ENCODE results near the gene ZBTB16. TPM values are rescaled to one million over a fixed set of nuclear protein-coding genes. Genes with fewer than 3 reads are reported as not detected.

The ZBTB16 gene
- total and polyA plus RNA-seq, 2 of the 13 experiments (the other 11 are each of a cell fraction or from before 2014, with no cell fraction given) = not detected

GRCh38 chr11:114159802-114160632, 100.5 kb downstream of the ZBTB16 start (continued):
- TF ChIP-seq MEIS1 (CRISPR knock-in tag; IDR thresholded peaks at IDR 0.05; ENCODE audit: borderline replicate concordance) (no peak), SKI (IDR thresholded peaks at IDR 0.05; ENCODE audit: partially characterized antibody) (no peak), PCBP1 (IDR thresholded peaks at IDR 0.05; ENCODE audit: borderline replicate concordance, low read depth, low read length) (0 out of 2 replicates have a peak, but pooled peaks have one; percentile 22), GATAD2A (CRISPR knock-in tag; IDR thresholded peaks at IDR 0.05) (peak; percentile 59), ZNF17 (CRISPR knock-in tag; IDR thresholded peaks at IDR 0.05) (no peak), NR2F1 (CRISPR knock-in tag; IDR thresholded peaks at IDR 0.05) (no peak), SNRNP70 (IDR thresholded peaks at IDR 0.05; ENCODE audit: low read depth, low read length) (no peak), ZBTB26 (CRISPR knock-in tag; IDR thresholded peaks at IDR 0.05; ENCODE audit: borderline replicate concordance) (no peak), HDAC2 (CRISPR knock-in tag; IDR thresholded peaks at IDR 0.05) (peak; percentile 37; the same call in 1 of the 2 replicates), ZNF678 (CRISPR knock-in tag; IDR thresholded peaks at IDR 0.05) (no peak), JARID2 (CRISPR knock-in tag; IDR thresholded peaks at IDR 0.05; ENCODE audit: insufficient replicate concordance) (no peak), CHCHD3 (CRISPR knock-in tag; IDR thresholded peaks at IDR 0.05) (no peak), ZNF337 (CRISPR knock-in tag; IDR thresholded peaks at IDR 0.05; ENCODE audit: borderline replicate concordance, low read depth) (no peak), FOXA1 (IDR thresholded peaks at IDR 0.05) (no peak), FOXA1 (CRISPR knock-in tag; IDR thresholded peaks at IDR 0.05) (peak; percentile 62; the same call in 1 of the 2 replicates), CENPT (CRISPR knock-in tag; IDR thresholded peaks at IDR 0.05; ENCODE audit: low read depth) (no peak), ZNF619 (CRISPR knock-in tag; IDR thresholded peaks at IDR 0.05) (no peak), BCL6 (CRISPR knock-in tag; IDR thresholded peaks at IDR 0.05) (peak; percentile 44)
- TF ChIP-seq, protein P1, sequence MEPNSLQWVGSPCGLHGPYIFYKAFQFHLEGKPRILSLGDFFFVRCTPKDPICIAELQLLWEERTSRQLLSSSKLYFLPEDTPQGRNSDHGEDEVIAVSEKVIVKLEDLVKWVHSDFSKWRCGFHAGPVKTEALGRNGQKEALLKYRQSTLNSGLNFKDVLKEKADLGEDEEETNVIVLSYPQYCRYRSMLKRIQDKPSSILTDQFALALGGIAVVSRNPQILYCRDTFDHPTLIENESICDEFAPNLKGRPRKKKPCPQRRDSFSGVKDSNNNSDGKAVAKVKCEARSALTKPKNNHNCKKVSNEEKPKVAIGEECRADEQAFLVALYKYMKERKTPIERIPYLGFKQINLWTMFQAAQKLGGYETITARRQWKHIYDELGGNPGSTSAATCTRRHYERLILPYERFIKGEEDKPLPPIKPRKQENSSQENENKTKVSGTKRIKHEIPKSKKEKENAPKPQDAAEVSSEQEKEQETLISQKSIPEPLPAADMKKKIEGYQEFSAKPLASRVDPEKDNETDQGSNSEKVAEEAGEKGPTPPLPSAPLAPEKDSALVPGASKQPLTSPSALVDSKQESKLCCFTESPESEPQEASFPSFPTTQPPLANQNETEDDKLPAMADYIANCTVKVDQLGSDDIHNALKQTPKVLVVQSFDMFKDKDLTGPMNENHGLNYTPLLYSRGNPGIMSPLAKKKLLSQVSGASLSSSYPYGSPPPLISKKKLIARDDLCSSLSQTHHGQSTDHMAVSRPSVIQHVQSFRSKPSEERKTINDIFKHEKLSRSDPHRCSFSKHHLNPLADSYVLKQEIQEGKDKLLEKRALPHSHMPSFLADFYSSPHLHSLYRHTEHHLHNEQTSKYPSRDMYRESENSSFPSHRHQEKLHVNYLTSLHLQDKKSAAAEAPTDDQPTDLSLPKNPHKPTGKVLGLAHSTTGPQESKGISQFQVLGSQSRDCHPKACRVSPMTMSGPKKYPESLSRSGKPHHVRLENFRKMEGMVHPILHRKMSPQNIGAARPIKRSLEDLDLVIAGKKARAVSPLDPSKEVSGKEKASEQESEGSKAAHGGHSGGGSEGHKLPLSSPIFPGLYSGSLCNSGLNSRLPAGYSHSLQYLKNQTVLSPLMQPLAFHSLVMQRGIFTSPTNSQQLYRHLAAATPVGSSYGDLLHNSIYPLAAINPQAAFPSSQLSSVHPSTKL (CRISPR knock-in tag; IDR thresholded peaks at IDR 0.05) = peak; percentile 68
- TF ChIP-seq, protein P2, sequence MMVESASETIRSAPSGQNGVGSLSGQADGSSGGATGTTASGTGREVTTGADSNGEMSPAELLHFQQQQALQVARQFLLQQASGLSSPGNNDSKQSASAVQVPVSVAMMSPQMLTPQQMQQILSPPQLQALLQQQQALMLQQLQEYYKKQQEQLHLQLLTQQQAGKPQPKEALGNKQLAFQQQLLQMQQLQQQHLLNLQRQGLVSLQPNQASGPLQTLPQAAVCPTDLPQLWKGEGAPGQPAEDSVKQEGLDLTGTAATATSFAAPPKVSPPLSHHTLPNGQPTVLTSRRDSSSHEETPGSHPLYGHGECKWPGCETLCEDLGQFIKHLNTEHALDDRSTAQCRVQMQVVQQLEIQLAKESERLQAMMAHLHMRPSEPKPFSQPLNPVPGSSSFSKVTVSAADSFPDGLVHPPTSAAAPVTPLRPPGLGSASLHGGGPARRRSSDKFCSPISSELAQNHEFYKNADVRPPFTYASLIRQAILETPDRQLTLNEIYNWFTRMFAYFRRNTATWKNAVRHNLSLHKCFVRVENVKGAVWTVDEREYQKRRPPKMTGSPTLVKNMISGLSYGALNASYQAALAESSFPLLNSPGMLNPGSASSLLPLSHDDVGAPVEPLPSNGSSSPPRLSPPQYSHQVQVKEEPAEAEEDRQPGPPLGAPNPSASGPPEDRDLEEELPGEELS (CRISPR knock-in tag; IDR thresholded peaks at IDR 0.05) = 0 out of 2 replicates have a peak, but pooled peaks have one; percentile 36
- TF ChIP-seq, protein P3, sequence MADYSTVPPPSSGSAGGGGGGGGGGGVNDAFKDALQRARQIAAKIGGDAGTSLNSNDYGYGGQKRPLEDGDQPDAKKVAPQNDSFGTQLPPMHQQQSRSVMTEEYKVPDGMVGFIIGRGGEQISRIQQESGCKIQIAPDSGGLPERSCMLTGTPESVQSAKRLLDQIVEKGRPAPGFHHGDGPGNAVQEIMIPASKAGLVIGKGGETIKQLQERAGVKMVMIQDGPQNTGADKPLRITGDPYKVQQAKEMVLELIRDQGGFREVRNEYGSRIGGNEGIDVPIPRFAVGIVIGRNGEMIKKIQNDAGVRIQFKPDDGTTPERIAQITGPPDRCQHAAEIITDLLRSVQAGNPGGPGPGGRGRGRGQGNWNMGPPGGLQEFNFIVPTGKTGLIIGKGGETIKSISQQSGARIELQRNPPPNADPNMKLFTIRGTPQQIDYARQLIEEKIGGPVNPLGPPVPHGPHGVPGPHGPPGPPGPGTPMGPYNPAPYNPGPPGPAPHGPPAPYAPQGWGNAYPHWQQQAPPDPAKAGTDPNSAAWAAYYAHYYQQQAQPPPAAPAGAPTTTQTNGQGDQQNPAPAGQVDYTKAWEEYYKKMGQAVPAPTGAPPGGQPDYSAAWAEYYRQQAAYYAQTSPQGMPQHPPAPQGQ (CRISPR knock-in tag; IDR thresholded peaks at IDR 0.05; ENCODE audit: borderline replicate concordance) = no peak

All from HepG2 (cell line).